HG02981 (cell line): ENCODE measurements around the gene LENG9.
"Not testable (repeated sequence)": the region's sequence is repeated elsewhere in the genome, so short reads cannot be mapped to it uniquely, and the experiment has no call there.

Experiments
- ATAC-seq: cut with Tn5 transposase; IDR thresholded peaks from one replicate; pipeline ENCODE4 v1.9.1; 2021; ENCODE audit warnings: mild to moderate bottlenecking, moderate library complexity; ENCODE audit not compliant: unreplicated experiment

The LENG9 gene

DNA sequence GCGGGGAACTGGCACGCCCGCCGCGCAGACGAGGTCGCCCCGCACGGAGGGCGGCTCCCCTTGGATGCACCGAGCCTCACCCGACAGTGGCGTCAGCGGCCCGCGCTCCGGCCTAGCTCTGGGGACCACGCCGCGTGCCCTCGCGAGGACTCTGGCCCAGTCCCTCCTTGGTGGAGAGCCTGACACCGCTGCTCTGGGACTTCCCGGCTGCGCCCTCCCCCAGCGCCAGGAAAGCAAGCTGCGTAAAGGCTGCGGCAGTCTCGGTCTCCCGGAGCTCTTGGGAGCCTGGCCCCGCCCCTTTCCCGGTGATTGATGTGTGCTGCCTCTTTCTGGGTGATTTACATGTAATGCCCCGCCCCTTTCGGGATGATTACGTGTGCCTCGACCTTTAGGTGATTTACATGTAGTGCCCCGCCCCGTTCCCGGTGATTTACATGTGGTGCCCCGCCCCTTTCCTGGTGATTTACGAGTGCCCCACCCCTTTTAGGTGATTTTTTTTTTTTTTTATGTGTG is at the start of gene LENG9:
Gene LENG9, minus strand, starts transcription at position 248 of the 513 bp plus-strand sequence. CDS start 252 bp downstream, outside the sequence.
- ATAC-seq: peak; percentile 53

DNA sequence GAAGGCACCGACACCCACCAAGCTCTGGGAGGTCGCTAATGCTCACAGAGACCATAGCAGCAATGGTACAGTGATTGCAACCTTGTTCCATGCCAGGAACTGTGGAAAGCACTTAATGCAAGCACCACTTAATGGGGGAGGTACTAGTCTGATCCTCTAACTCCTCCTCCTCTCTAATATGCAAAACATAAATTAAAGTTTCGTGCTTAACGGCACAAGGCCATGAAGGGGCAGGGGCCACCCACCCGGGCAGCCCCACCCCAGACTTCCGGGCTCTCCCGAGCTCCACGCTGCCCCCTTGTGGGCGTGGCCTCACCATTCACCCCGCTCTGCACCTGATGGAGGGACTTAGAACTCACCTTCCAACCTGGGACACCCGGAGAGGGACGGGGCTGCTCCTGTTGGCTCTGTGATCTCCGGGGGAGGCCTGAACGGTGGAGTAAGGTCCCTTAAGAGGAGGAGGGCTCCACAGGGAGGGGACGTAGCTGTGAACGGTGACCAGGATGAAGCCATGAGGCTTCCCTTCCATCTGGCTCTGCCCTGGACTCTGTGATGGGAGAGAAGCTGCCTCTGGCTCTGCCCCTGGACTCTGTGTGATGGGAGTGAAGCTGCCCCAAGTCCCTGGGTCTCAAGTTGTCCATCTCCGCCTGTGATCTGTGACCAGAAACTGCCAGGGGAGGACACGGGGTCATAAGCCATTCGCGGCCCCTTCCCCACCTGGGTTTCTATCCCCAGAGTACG is 45.8 kb upstream of the LENG9 start:
- not testable (repeated sequence) for ATAC-seq

DNA sequence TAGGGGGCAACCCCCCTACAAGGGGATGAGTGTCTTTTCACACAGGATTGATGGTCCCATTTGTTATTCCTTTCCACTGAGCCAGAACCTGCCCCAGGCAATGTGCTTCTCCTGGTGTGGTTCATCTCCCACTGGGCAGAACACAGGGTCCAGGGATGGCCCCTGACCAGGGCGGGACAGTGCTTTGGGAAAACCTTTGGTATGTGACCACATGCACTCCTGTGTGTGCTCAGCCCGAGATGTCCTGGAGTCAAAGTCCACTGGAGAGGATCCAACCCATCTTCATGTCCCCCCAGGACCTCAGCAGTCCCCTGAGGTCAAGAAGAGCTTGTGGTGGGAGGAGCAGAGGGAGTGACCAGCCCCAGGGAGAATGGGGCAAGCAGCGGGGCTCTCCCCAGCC is 44.9 kb upstream of the LENG9 start:
- ATAC-seq: not testable (repeated sequence)

DNA sequence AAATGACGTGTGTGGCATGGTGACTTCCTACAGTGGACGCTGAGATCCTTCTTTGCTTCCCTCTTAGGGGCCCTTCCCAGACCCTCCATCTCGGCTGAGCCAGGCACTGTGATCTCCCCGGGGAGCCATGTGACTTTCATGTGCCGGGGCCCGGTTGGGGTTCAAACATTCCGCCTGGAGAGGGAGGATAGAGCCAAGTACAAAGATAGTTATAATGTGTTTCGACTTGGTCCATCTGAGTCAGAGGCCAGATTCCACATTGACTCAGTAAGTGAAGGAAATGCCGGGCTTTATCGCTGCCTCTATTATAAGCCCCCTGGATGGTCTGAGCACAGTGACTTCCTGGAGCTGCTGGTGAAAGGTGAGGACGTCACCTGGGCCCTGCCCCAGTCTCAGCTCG is 44.2 kb upstream of the LENG9 start:
- no peak for ATAC-seq

DNA sequence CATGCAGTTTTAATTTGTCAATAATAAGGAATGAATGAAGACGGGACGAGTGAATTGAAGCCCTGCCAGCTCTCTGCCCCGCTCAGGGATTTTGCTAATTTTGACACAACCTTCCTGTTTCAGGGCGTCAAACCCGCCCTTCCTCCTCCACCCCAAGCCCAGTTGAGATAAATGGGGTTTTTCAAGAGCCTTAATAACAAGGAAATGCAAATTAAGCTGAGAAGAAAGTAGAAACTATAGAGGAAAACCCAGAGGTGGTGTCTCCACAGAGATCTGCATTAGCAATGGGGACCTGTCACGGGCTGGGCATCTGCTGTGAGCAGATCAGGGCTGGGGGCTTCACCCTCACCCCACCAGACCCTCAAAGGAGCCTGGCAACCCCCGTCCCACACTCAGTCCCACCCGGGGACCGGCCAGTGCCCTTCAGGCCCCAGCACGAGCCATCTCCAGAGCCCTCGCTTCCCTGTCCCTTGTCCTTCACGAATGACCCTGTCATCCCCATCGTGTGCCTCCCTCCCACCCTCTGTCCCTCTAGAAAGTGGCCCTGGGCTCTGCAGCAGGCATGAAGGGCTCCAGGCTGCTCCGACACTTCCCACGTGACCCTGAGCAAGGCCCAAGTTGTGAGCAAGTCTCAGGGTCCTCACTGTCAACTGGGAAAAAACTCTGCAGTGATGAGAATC is 43.6 kb upstream of the LENG9 start:
- ATAC-seq: not testable (repeated sequence)

DNA sequence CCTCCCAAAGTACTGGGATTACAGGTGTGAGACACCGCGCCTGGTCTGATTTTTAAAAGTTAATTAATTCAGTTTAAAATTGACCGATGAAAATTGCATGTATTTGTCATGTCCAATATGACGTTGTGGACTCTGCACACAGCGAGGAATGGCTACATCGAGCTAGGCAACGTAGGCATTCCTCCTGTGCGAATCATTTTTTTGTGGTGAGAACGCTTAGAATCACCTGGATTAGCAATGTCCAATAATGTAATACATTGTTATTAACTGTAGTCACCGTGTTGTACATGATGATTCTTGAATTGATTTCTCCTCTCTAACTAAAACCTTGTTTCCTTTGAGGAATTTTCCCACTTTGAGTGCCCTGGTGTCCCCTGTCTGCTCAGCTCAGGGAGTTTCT is 42.5 kb upstream of the LENG9 start:
- ATAC-seq: no peak

DNA sequence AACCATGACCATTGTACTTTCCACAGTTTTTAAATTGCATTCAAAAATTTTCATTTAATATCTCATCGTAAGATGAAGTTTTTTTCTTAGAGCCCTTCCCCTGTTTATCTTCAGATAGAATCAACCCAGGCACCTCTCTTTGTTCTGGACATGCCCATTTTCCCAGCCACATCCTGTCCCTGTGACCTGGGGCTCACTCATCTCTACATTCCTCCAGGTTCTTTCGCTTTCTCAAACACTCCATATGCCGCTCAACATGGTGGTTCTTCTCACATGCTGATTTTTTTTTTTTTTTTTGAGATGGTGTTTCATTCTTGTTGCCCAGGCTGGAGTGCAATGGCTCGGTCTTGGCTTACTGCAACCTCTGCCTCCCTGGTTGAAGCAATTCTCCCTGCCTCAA is 42.0 kb upstream of the LENG9 start:
- ATAC-seq: not testable (repeated sequence)

DNA sequence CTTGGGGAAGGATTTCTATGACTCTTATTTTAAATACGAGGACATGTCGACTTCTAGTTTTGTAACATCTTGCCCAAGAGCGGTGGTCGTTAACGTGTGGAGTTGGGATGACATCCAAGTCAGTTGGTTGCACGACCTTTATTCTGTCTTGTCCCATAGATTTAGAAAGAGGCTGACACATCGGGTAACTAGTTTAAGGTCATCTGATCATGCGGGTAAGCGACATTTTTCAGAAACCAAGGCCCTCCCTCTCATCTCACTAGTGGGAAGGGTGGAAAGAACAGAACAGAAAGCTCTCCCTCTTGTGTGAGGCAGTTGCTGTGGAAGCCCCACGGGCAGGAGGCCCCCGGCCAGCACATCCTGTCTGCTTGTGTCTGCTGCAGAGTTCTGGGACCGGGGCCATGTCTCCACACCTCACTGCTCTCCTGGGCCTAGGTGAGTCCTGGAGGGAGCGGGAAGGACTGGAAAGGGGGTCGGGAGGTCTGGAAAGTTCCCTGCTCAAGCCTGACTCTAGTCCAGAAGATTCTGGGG is 39.0 kb upstream of the LENG9 start, which contains the start of gene LAIR2:
Gene LAIR2, plus strand, starts transcription at position 314 of the 531 bp plus-strand sequence. Its CDS starts 88 bp downstream, at position 402.
- ATAC-seq: no peak

DNA sequence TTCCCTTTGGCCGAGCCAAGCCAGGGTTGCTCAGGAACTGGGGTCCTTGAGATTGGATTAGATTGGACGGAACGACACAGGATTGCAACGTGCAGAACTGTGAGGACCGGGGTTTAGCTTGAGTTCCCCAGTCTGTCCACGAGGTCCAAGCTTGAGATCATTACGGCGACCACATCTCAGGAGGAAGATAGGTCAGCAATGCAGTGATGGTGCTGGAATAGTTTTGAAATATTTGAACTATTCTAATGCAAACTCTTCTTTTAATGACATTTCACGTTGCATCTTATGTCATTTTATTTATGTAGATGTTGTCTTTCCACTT is 34.8 kb upstream of the LENG9 start:
- not testable (repeated sequence) for ATAC-seq

DNA sequence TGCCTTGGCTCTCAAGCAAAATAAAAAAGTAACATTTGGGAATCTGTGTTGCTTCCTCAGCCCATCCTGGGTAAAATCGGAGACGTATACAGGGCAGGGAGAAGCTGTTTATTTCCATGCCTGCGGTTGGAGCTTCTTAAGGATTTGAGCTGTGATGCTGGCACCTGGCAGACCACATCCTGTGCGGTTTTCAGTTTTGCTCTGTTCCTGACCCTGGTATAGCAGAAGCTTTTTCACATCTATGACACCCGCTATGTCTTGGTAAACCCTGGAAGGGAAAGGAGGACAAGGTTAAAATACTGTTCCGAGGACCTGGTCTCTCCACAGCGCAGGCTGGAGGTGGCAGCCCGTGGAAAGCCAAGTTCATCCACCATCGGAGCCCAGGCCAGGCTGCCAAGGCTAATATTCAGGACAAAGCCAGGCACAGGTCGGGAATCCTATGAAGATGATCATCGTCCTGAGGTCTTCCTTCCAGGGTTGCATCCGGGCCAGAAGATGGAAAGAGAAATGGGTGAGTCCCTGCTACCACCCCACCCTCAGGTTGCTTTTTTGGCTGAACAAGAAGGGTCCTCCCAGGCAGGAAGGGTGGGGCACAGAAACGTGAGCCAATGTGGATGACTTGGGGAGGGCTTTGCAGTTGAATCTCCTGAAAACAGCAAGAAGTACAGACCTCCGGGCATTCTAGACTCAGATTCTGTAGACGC is 34.3 kb upstream of the LENG9 start:
- ATAC-seq: not testable (repeated sequence)

DNA sequence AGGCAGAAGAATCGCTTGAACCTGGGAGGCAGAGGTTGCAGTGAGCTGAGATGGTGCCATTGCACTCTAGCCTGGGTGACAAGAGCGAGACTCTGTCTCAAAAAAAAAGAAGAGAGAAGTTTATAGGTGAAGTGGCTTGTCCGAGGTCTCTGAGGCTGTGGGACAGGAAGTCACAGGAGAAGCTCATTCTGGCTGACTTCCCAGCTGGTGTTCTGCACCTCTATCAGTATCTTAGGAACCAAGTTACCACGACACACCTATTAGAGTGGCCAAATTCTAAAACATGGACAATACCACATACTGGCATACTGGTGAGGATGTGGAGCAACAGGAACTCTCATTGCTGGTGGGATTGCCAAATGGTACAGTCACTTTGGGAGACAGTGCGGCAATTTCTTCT is 31.7 kb upstream of the LENG9 start:
- not testable (repeated sequence) for ATAC-seq

DNA sequence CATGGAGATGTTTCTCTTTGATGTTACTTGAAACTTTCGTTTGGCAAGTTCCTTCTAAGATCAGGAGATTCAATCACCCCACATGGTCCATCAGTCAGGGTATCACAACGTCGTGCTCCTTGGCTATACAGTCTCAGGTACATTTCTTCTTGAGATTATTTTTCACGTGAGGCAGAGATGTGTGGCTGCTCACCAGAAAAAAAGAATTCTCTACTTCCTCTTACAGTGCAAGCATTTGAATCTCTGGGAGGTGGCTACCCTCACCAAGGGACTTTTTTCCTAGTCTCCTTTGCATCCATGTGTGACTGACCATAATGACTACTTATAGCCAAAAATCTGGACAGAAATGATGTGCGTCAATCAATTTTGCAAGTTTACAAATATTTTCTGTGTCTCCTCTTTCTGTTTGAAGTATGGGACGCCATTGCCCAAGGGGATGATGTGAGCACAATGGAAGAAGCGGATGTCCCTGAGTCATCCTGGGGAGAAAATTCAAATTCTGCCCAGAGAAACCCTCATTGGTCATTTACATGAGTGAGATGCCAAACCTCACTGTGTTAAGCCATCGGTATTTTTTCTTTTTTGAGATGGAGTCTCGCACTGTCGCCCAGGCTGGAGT is 30.5 kb upstream of the LENG9 start:
- ATAC-seq: no peak

DNA sequence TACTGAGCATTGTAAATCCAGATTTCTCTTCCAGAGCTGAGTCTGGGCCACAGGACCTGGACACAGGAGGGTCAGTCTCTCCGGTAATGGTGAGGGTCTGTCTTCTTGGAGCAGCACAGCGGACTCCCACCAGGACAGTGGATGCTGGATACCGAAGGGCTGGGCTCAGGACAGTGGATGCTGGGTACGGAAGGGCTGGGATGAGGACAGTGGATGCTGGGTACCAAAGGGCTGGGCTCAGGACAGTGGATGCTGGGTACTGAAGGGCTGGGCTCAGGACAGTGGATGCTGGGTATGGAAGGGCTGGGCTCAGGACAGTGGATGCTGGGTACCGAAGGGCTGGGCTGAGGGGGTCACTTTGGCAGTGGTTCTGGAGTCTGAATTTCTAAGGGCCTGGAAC is 29.5 kb upstream of the LENG9 start:
- ATAC-seq: not testable (repeated sequence)

DNA sequence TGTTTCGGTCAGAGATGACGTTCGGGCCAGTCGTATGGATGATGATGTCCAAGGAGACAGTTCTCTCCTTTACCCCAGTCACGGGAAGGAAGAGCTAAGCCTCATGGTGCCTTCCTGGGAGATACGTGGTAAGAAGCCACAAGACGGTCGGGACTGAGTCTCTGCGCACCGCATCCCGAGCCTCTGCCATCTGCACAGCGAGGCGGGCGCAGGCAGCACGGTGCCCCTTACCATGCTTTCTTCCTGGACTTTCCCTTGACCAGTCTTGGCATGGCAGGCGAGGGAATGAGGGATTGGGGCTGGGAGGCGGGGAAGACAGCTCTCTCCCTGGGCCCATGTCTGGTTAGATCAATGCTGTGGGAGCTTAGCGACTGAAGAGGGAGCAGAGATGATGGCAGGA is 29.0 kb upstream of the LENG9 start:
- ATAC-seq: no peak

DNA sequence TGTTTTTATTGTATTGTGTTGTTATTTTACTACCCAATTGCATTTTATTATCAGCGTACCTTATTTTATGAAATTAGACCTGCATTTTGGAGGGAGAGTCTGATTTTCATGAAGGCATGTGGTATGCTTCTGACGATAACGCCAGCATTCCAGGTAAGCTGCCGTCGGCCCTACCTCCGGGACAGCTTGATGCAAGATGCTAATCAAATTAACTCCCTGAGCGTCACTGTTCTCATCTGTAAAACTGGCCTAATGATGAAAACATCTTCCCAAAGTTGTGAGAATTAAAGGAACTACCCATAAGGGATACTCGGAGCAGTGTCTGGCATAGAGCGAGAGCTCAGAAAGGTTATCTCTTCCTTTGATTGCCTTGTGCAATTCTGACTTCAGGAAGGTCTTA is 26.2 kb upstream of the LENG9 start:
- no peak for ATAC-seq

DNA sequence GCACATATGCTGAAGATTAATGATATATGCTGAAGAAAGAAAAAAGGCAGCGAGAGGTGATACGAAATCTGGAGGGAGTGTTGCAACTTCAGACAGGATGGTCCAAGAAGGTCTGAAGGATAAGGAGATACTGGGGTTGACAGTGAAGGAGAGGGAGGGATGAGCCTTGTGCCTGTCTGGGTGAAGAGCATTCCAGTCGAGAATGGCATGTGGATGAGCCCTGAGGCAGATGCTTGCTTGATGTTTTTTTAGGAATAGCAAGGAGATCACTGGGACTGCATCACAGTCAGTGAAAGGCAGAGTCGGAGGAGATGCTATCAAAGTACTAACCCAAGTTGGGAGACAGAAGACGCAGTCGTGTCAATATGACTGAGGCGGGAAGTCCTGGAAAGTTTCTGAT is 25.8 kb upstream of the LENG9 start:
- no peak for ATAC-seq

DNA sequence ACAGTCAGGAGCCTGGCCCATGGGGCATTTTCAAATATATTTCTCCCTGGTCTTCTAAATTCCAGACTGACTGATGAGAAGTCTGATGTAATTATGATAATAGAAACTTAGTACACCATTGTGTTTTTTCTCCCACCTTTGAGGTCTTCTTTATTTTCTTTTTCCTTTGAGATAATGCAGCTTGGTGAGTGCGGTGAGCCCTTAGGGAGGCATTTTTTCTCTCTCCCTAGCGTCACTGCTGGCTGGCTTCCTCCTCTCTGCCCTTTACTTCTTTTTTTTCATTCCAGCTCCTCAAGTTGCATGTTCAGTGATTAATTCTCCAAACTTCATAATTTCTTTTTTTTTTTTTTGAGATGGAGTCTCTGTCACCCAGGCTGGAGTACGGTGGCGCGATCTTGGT is 22.3 kb upstream of the LENG9 start:
- no peak for ATAC-seq

DNA sequence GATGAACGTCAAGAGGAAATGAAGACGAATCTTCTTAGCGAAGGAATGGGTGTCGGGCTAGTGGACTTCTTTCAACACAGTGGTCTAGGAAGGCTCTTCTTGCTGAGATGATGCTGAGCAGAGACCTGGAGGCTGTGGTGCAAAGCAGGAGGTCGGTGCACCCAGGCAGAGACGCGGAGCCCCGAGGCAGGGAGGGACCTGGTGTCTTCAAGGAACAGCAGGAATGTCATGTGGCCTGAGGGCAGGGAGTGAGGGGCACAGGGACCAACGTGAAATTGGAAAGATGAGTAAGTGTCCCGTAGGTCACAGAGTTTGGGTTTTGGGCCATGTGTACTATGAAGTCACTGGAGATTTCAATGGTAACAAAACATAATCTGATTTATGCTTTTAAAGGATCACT is 20.9 kb upstream of the LENG9 start:
- no peak for ATAC-seq

DNA sequence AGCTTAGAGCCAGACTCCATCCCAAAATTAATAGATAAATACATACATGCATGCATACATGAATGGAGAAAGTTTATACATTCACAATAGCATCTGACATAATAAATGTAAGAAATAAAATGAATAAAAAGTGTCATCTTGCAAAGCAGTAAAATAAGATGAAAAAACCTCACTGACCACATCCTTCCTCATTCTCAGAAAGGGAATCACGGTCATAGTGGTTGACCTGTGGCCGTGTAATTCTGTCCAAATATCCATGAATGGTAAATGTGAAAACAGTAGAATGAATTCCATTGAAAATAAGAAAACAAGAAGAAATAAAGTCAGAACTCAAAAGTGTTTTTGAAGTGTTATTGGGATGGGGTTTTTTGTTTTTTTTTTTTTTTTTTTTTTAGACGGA is 19.3 kb upstream of the LENG9 start:
- ATAC-seq: no peak

DNA sequence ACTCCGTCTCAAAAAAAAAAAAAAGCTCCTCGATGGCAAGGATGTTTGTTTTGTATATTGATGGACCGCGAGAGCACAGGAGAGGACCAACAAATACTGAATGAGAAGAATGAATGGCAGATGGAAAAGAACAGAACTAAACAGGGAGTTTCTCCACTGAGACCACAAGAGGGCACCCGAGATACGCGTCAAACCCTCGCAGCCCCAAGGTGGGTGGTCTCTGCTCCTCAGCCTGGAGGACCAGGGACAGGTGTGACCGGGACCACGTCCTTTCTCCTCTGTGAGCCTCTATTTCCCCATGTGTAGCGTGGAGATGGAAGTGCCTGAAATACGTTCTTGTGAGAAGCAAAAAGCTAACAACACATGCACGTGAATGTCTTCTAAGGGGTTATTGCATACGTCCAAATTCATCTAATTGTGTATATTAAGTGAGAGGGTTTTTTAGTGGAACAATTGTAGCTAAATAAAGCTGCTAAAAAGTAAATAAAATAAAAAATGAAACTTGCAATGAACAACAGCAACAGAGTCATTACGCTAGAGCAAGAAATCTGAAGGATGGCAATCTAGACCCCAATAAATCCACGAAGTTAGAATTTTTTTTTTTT is 17.9 kb upstream of the LENG9 start:
- no peak for ATAC-seq

DNA sequence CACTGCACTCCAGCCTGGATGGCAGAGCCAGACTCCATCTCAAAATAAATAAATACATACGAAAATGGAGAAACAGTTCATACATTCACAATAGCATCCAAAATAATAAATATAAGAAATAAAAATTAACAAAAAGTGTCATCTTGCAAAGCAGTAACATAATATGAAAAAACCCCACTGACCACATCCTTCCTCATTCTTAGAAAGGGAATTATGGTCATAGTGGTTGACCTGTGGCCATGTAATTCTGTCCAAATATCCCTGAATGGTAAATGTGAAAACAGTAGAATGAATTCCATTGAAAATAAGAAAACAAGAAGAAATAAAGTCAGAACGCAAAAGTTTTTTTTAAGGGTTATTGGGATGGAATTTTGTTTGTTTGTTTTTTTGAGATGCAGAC is 16.5 kb upstream of the LENG9 start:
- no peak for ATAC-seq
